ENCODE measurements around the gene SGMS2. TPM values are rescaled to one million over a fixed set of nuclear protein-coding genes. Genes with fewer than 3 reads are reported as not detected.

Gene SGMS2
- total and polyA plus RNA-seq, 2 of the 4 experiments (the other 2 are of a cell fraction): 13.4 to 37.5 TPM

DNA sequence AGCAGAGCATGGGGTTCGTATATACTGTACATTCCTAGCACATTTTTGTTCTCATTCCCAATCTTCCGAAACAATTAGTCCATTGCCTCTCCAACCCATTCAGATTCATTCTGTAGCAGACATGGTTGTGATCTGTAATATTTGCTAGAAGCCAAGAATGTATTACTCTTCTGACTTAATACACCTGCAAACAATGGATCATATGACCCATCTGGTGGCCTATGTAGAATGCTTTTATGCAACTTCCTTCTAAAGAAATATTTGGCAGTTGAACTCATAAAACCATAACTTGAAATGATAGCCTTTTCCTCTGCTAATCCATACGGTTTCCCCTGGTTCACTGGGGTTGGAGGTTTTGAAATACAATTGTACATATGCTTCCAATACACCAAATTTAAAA, 32.8 kb upstream of the SGMS2 start:
- Histone ChIP-seq H3K56ac (ENCODE audit: extremely low read depth, insufficient read depth, low read length) (no peak overlapping the region), H3K36me3 (ENCODE audit: control insufficient read depth, insufficient read depth, low read length) (no peaks in the 10 kb centered on the region), H4K91ac (ENCODE audit: insufficient read depth, low read depth, low read length) (no peak overlapping the region), H3K79me1 (ENCODE audit: low read depth in 1 of 2, low read length in 2 of 2) (no peaks in the 10 kb centered on the region), H3K4me2 (ENCODE audit: low read depth, low read length) (no peak overlapping the region), H3K14ac (replicated peaks; ENCODE audit: low read depth, low read length) (no peak overlapping the region), H4K20me1 (ENCODE audit: insufficient read depth, low read length) (no peaks in the 10 kb centered on the region), H4K5ac (ENCODE audit: low read depth, low read length) (no peak overlapping the region), H3K27me3 (ENCODE audit: control insufficient read depth, insufficient read depth, low read length) (peaks cover 13% of the 10 kb centered on the region), H2AFZ (replicated peaks; ENCODE audit: low read length, poor library complexity) (no peak overlapping the region), H3K27ac (ENCODE audit: insufficient read depth, low read length) (no peak overlapping the region), H3K4me3 (ENCODE audit: insufficient read depth, low read depth, low read length) (no peak overlapping the region), H3K18ac (ENCODE audit: low read depth, low read length) (no peak overlapping the region), H2BK15ac (ENCODE audit: low read depth, low read length) (no peak overlapping the region), H2BK20ac (ENCODE audit: low read depth, low read length) (no peak overlapping the region), H3K23ac (ENCODE audit: low read depth, low read length) (no peak overlapping the region), H3K9me1 (ENCODE audit: insufficient read depth, low read length) (no peaks in the 10 kb centered on the region), H4K8ac (ENCODE audit: low read depth in 2 of 2, low read length in 2 of 2) (no peak overlapping the region), H3K9ac (ENCODE audit: low read depth, low read length) (no peak overlapping the region), H3K4me1 (ENCODE audit: control insufficient read depth, insufficient read depth, low read length) (no peaks in the 10 kb centered on the region), H2AK5ac (ENCODE audit: low read depth, low read length) (no peak overlapping the region), H3K4ac (ENCODE audit: low read depth, low read length) (no peak overlapping the region), H3K9me3 (ENCODE audit: control insufficient read depth, insufficient read depth, low read length) (peaks cover 8% of the 10 kb centered on the region; the same call in 1 of the 2 replicates), H2BK120ac (ENCODE audit: low read depth, low read length) (no peak overlapping the region), H2BK5ac (ENCODE audit: low read depth, low read length, poor library complexity, severe bottlenecking) (no peak overlapping the region), H2AK9ac (replicated peaks; ENCODE audit: low read depth, low read length, poor library complexity) (no peak overlapping the region)
- dilution Hi-C loops (cut with HindIII; ENCODE audit: low sequenced_read_pairs, unreplicated experiment): no loop called here
- intact Hi-C loops (cut with micrococcal nuclease): no loop called here
- TF ChIP-seq, protein P1, sequence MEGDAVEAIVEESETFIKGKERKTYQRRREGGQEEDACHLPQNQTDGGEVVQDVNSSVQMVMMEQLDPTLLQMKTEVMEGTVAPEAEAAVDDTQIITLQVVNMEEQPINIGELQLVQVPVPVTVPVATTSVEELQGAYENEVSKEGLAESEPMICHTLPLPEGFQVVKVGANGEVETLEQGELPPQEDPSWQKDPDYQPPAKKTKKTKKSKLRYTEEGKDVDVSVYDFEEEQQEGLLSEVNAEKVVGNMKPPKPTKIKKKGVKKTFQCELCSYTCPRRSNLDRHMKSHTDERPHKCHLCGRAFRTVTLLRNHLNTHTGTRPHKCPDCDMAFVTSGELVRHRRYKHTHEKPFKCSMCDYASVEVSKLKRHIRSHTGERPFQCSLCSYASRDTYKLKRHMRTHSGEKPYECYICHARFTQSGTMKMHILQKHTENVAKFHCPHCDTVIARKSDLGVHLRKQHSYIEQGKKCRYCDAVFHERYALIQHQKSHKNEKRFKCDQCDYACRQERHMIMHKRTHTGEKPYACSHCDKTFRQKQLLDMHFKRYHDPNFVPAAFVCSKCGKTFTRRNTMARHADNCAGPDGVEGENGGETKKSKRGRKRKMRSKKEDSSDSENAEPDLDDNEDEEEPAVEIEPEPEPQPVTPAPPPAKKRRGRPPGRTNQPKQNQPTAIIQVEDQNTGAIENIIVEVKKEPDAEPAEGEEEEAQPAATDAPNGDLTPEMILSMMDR (conservative IDR thresholded peaks at IDR 0.05; ENCODE audit: low read depth, low read length): no peak
- TF ChIP-seq ELK1 (IDR thresholded peaks at IDR 0.05; ENCODE audit: borderline replicate concordance, low read depth, low read length) (no peak), MAZ (IDR thresholded peaks at IDR 0.05; ENCODE audit: borderline replicate concordance, low read depth, low read length) (no peak), MXI1 (IDR thresholded peaks at IDR 0.05; ENCODE audit: borderline replicate concordance, low read depth, low read length) (no peak), RCOR1 (IDR thresholded peaks at IDR 0.05; ENCODE audit: insufficient replicate concordance, low read length) (no peak), CHD1 (IDR thresholded peaks at IDR 0.05; ENCODE audit: low read depth, low read length) (no peak), RFX5 (IDR thresholded peaks at IDR 0.05; ENCODE audit: low read depth, low read length) (no peak), BHLHE40 (IDR thresholded peaks at IDR 0.05; ENCODE audit: low read depth, low read length) (no peak), MAFK (IDR thresholded peaks at IDR 0.05; ENCODE audit: low read depth, low read length) (no peak), CEBPB (IDR thresholded peaks at IDR 0.05; ENCODE audit: low read depth, low read length) (no peak), RAD21 (IDR thresholded peaks at IDR 0.05; ENCODE audit: low read length) (no peak), SMC3 (IDR thresholded peaks at IDR 0.05; ENCODE audit: low read depth, low read length) (no peak), FOS (IDR thresholded peaks at IDR 0.05; ENCODE audit: low read depth, low read length) (no peak), POLR2A (IDR thresholded peaks at IDR 0.05; ENCODE audit: low read depth, low read length) (no peak), NFE2L2 (IDR thresholded peaks at IDR 0.05; ENCODE audit: low read depth, low read length) (no peak)
- TF ChIP-seq, protein P2, sequence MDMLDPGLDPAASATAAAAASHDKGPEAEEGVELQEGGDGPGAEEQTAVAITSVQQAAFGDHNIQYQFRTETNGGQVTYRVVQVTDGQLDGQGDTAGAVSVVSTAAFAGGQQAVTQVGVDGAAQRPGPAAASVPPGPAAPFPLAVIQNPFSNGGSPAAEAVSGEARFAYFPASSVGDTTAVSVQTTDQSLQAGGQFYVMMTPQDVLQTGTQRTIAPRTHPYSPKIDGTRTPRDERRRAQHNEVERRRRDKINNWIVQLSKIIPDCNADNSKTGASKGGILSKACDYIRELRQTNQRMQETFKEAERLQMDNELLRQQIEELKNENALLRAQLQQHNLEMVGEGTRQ (IDR thresholded peaks at IDR 0.05; ENCODE audit: low read depth, low read length): no peak
- no peak for ATAC-seq (ENCODE audit: low read depth)
- CTCF ChIA-PET: no interaction called here
- 80% methylated on average over 1 of the region's 3 CpGs; no CpG with 5 or more reads in 1 of the 2 experiments for WGBS, 2 experiments (ENCODE audit: extremely low coverage in 2 of 2, insufficient read length in 1 of 2)
- BruUV-seq (replicated peaks): no TSS peak
- POLR2A ChIA-PET (ENCODE audit: unreplicated experiment): no interaction called here
- in situ Hi-C loops (cut with MboI; ENCODE audit: low sequenced_read_pairs): no loop called here
- DNase-seq: no peak
